Peyer's patch (tissue), 4 donors: ENCODE results near the gene CFAP77.

Source experiments
- POLR2A ChIP-seq, 2 donors: fragments of 450-650 bp; IDR thresholded peaks; one replicate each; pipeline ENCODE4 v1.5.1; 2017; ENCODE audit warnings: antibody characterized with exemption in 2 of 2, mild to moderate bottlenecking in 2 of 2, moderate library complexity in 2 of 2
- TF ChIP-seq, protein P1 (sequence below), 6 experiments: fragments of 450-650 bp in 4 of 6; fragments of 200-600 bp in 2 of 6; sonication (generic) in 1 of 6; IDR thresholded peaks; one replicate each; pipeline ENCODE4 v1.5.1; 2017 to 2019; ENCODE audit warnings: antibody characterized with exemption in 6 of 6, mild to moderate bottlenecking in 3 of 6, moderate library complexity in 1 of 6

DNA sequence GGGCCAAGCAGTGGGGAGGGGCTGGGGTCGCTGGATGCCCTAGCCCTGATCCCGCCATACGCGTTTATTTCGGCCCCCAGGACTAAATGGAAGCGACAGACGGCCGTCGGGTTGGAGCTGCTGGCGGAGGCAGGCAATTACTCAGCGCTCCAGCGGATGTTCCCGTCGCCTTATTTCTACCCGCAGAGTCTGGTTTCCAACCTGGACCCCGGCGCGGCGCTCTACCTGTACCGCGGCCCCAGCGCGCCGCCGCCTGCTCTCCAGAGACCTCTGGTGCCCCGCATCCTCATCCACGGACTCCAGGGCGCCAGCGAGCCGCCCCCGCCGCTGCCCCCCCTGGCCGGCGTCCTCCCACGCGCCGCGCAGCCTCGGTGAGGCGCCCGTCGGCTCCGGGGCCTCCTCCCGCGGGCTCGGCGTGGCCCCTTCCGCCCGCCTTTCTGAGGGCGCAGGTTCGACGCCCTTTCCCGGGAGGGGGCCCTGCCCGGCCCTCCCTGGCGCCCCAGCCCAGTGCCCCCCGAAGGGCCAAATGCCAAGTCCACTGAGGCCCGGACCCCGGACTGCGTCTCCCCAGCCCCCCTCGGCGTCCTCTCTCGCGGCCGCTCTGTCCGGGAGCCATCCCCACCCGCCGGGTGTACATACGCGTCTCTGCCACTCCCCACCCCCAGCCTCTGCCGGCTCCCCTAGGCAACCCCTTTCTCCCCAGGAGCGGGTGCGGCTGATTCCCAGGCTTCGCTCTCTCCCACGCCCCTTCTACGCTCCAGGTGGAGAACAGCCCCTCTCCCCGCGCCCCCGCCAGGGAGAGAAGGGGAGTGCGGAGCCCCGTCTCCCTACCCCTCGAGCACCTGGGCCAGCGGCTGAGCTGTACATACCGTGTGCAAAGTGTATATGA is 179.4 kb downstream of the CFAP77 start:
- TF ChIP-seq, protein P1, sequence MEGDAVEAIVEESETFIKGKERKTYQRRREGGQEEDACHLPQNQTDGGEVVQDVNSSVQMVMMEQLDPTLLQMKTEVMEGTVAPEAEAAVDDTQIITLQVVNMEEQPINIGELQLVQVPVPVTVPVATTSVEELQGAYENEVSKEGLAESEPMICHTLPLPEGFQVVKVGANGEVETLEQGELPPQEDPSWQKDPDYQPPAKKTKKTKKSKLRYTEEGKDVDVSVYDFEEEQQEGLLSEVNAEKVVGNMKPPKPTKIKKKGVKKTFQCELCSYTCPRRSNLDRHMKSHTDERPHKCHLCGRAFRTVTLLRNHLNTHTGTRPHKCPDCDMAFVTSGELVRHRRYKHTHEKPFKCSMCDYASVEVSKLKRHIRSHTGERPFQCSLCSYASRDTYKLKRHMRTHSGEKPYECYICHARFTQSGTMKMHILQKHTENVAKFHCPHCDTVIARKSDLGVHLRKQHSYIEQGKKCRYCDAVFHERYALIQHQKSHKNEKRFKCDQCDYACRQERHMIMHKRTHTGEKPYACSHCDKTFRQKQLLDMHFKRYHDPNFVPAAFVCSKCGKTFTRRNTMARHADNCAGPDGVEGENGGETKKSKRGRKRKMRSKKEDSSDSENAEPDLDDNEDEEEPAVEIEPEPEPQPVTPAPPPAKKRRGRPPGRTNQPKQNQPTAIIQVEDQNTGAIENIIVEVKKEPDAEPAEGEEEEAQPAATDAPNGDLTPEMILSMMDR (IDR thresholded peaks at IDR 0.05), result no peak
- TF ChIP-seq POLR2A (IDR thresholded peaks at IDR 0.05), result no peak
